Measurements from ENCODE around the gene AMER3.

The AMER3 gene

GRCh38 chr2:130756053-130756873 is 923 bp downstream of the AMER3 start:
- no peak for DNase-seq (ENCODE audit: low read depth)
- no peak for TF ChIP-seq CTCF (IDR thresholded peaks at IDR 0.05; ENCODE audit: low read depth, low read length, missing control alignments)
- no peak overlapping the region for H3K4me3 ChIP-seq (ENCODE audit: low read depth, low read length)

- no peak for TF ChIP-seq CTCF (IDR thresholded peaks at IDR 0.05; ENCODE audit: low read depth, low read length, missing control alignments)
Measured at GRCh38 chr2:130756874-130757668, 1.7 kb downstream of the AMER3 start.

GRCh38 chr2:130759906-130760753 is 4.8 kb downstream of the AMER3 start:
- no peak for TF ChIP-seq CTCF (IDR thresholded peaks at IDR 0.05; ENCODE audit: low read depth, low read length, missing control alignments)
- DNase-seq (ENCODE audit: low read depth) = no peak
- H3K4me3 ChIP-seq (ENCODE audit: low read depth, low read length) = no peak overlapping the region

More at GRCh38 chr2:130756874-130757668, 1.7 kb downstream of the AMER3 start:
- H3K4me3 ChIP-seq (ENCODE audit: low read depth, low read length) = no peak overlapping the region
- DNase-seq (ENCODE audit: low read depth) = no peak

GRCh38 chr2:130760754-130761751 is 5.7 kb downstream of the AMER3 start:
- no peak for DNase-seq (ENCODE audit: low read depth)
- no peak for TF ChIP-seq CTCF (IDR thresholded peaks at IDR 0.05; ENCODE audit: low read depth, low read length, missing control alignments)
- H3K4me3 ChIP-seq (ENCODE audit: low read depth, low read length) = no peak overlapping the region

GRCh38 chr2:130762031-130762909 is 6.9 kb downstream of the AMER3 start:
- H3K4me3 ChIP-seq (ENCODE audit: low read depth, low read length) = no peak overlapping the region
- no peak for TF ChIP-seq CTCF (IDR thresholded peaks at IDR 0.05; ENCODE audit: low read depth, low read length, missing control alignments)
- no peak for DNase-seq (ENCODE audit: low read depth)

Data from GM12864 (cell line).